ENCODE data around the gene RALGAPA1.
"Not testable (repeated sequence)": the region's sequence is repeated elsewhere in the genome, so short reads cannot be mapped to it uniquely, and the experiment has no call there.

Gene RALGAPA1

DNA sequence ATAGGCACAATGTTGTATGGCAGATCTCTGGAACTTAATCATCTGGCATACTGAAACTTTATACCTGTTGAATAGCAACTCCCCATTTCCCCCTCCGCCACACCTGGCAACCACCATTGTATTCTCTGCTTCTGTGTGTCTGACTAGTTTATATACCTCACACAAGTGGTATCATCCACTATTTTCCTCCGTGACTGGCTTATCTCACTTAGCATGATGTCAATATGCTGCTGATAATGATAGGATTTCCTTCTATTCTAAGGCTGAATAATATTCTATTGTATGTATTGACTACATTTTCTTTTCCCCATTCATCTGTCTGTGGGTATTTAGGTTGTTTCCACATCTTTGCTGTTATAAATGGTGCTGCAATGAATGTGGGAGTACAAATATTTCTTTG lies 38.5 kb upstream of the RALGAPA1 start:
- H3K9ac ChIP-seq (ENCODE audit: low read length), result no peak overlapping the region
- H3K4ac ChIP-seq (ENCODE audit: low read depth in 1 of 2, low read length in 2 of 2), result no peak overlapping the region

DNA sequence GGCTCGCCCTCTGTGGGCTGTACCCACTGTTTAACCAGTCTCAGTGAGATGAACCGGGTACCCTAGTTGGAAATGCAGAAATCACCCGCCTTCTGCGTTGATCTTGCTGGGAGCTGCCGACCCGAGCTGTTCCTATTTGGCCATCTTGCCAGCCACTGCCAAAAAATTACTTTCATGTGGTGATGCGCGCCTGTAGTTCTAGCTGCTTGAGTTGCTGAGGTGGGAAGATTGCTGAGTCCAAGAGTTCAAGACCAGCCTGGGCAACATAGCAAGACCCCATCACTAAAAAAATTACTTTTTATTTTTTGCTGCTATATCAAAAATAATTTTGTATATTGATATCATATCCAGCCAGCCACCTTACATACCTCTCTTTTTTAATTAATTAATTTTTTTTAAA lies 35.4 kb upstream of the RALGAPA1 start:
- no peak overlapping the region for H3K9ac ChIP-seq (ENCODE audit: low read length)
- no peak overlapping the region for H2BK5ac ChIP-seq (ENCODE audit: low read depth, low read length, poor library complexity, severe bottlenecking)
- H3K4ac ChIP-seq (ENCODE audit: low read depth in 1 of 2, low read length in 2 of 2), result no peak overlapping the region
- H3K36me3 ChIP-seq (ENCODE audit: control insufficient read depth in 1 of 2, insufficient read depth in 2 of 2, low read depth in 1 of 2, low read length in 2 of 2), result peaks cover 20 to 42% of the 10 kb centered on the region in 2 experiments
- H3K23ac ChIP-seq (ENCODE audit: low read length in 2 of 2), result no peak overlapping the region
- no peaks in the 10 kb centered on the region for H3K4me1 ChIP-seq (ENCODE audit: control insufficient read depth, insufficient read depth, low read depth, low read length)
- H3K27me3 ChIP-seq (ENCODE audit: control insufficient read depth in 1 of 2, insufficient read depth in 1 of 2, low read length in 2 of 2), result no peaks in the 10 kb centered on the region
- H3K79me1 ChIP-seq (replicated peaks; ENCODE audit: low read length, poor library complexity, severe bottlenecking), result peaks cover 20% of the 10 kb centered on the region
- no peak overlapping the region for H3K18ac ChIP-seq (ENCODE audit: low read depth in 1 of 2, low read length in 2 of 2)
- H3K9me3 ChIP-seq (ENCODE audit: control insufficient read depth, low read length), result peaks cover 9% of the 10 kb centered on the region
- H2AFZ ChIP-seq (ENCODE audit: low read depth, low read length), result no peak overlapping the region
- no peak overlapping the region for H3K4me3 ChIP-seq (ENCODE audit: insufficient read depth in 1 of 2, low read depth in 1 of 2, low read length in 2 of 2)
- no peak overlapping the region for H2BK12ac ChIP-seq (ENCODE audit: low read length in 2 of 2)
- DNase-seq, result no peak
- H4K8ac ChIP-seq (ENCODE audit: low read length), result no peak overlapping the region
- 98% methylated on average over 8 of the region's 8 CpGs for WGBS
- H4K91ac ChIP-seq (ENCODE audit: low read length), result no peak overlapping the region
- no peak overlapping the region for H2AK5ac ChIP-seq (ENCODE audit: low read length, severe bottlenecking)
- H2BK120ac ChIP-seq (ENCODE audit: low read depth, low read length), result no peak overlapping the region
- H3K14ac ChIP-seq (ENCODE audit: low read length in 2 of 2), result no peak overlapping the region
- no peak overlapping the region for H3K4me2 ChIP-seq (ENCODE audit: low read length, poor library complexity, severe bottlenecking)
- H2BK15ac ChIP-seq (ENCODE audit: low read depth, poor library complexity, severe bottlenecking), result no peak overlapping the region
- no peak overlapping the region for H3K27ac ChIP-seq (ENCODE audit: low read length, poor library complexity, severe bottlenecking)

More for the DNA sequence above, 38.5 kb upstream of the RALGAPA1 start:
- H3K4me3 ChIP-seq (ENCODE audit: insufficient read depth in 1 of 2, low read depth in 1 of 2, low read length in 2 of 2), result no peak overlapping the region
- H3K27me3 ChIP-seq (ENCODE audit: control insufficient read depth in 1 of 2, insufficient read depth in 1 of 2, low read length in 2 of 2), result no peaks in the 10 kb centered on the region
- no peak for DNase-seq
- no peak overlapping the region for H3K4me2 ChIP-seq (ENCODE audit: low read length, poor library complexity, severe bottlenecking)
- H3K4me1 ChIP-seq (ENCODE audit: control insufficient read depth, insufficient read depth, low read depth, low read length), result no peaks in the 10 kb centered on the region
- H2BK12ac ChIP-seq (ENCODE audit: low read length in 2 of 2), result no peak overlapping the region
- no peak overlapping the region for H2BK120ac ChIP-seq (ENCODE audit: low read depth, low read length)
- H3K9me3 ChIP-seq (ENCODE audit: control insufficient read depth, low read length), result peaks cover 14% of the 10 kb centered on the region
- H3K23ac ChIP-seq (ENCODE audit: low read length in 2 of 2), result no peak overlapping the region
- H2AFZ ChIP-seq (ENCODE audit: low read depth, low read length), result no peak overlapping the region
- H4K91ac ChIP-seq (ENCODE audit: low read length), result no peak overlapping the region
- H3K14ac ChIP-seq (ENCODE audit: low read length in 2 of 2), result no peak overlapping the region
- no peak overlapping the region for H2BK5ac ChIP-seq (ENCODE audit: low read depth, low read length, poor library complexity, severe bottlenecking)
- H2BK15ac ChIP-seq (ENCODE audit: low read depth, poor library complexity, severe bottlenecking), result no peak overlapping the region
- H2AK5ac ChIP-seq (ENCODE audit: low read length, severe bottlenecking), result no peak overlapping the region
- WGBS, result 100% methylated on average over 1 of the region's 2 CpGs
- H3K36me3 ChIP-seq (ENCODE audit: control insufficient read depth in 1 of 2, insufficient read depth in 2 of 2, low read depth in 1 of 2, low read length in 2 of 2), result peaks cover 20 to 52% of the 10 kb centered on the region in 2 experiments
- H3K27ac ChIP-seq (ENCODE audit: low read length, poor library complexity, severe bottlenecking), result no peak overlapping the region
- no peak overlapping the region for H3K18ac ChIP-seq (ENCODE audit: low read depth in 1 of 2, low read length in 2 of 2)
- H4K8ac ChIP-seq (ENCODE audit: low read length), result no peak overlapping the region
- H3K79me1 ChIP-seq (replicated peaks; ENCODE audit: low read length, poor library complexity, severe bottlenecking), result peaks cover 24% of the 10 kb centered on the region

DNA sequence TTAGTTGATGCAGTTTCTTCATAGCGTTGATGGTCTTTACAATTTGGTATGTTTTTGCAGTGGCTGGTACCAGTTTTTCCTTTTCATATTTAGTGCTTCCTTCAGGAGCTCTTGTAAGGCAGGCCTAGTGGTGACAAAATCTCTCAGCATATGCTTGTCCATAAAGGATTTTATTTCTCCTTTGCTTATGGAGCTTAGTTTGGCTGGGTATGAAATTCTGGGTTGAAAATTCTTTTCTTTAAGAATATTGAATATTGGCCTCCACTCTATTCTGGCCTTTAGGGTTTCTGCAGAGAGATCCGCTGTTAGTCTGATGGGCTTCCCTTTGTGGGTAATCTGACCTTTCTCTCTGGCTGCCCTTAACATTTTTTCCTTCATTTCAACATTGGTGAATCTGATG lies 33.1 kb upstream of the RALGAPA1 start:
- H3K18ac ChIP-seq (ENCODE audit: low read depth in 1 of 2, low read length in 2 of 2); DNase-seq: not testable (repeated sequence)
- peak overlapping the region in 1 of 2 experiments; percentile 18 for H3K4me3 ChIP-seq (ENCODE audit: insufficient read depth in 1 of 2, low read depth in 1 of 2, low read length in 2 of 2)

DNA sequence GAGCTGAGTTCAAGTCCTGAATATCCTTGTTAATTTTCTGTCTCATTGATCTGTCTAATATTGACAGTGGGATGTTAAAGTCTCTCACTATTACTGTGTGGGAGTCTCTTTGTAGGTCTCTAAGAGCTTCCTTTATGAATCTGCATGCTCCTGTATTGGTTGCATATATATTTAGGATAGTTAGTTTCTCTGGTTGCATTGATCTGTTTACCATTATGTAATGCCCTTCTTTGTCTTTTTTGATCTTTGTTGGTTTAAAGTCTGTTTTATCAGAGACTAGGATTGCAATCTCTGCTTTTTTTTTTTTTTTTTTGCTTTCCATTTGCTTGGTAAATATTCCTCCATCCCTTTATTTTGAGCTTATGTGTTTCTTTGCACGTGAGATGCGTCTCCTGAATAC lies 32.6 kb upstream of the RALGAPA1 start:
- H3K14ac ChIP-seq (ENCODE audit: low read length in 2 of 2); H3K18ac ChIP-seq (ENCODE audit: low read depth in 1 of 2, low read length in 2 of 2); H2BK5ac ChIP-seq (ENCODE audit: low read depth, low read length, poor library complexity, severe bottlenecking); H3K4ac ChIP-seq (ENCODE audit: low read depth in 1 of 2, low read length in 2 of 2); H3K9me3 ChIP-seq (ENCODE audit: control insufficient read depth, low read length); H3K9ac ChIP-seq (ENCODE audit: low read length); H2AK5ac ChIP-seq (ENCODE audit: low read length, severe bottlenecking); H2BK15ac ChIP-seq (ENCODE audit: low read depth, poor library complexity, severe bottlenecking); H3K27me3 ChIP-seq (ENCODE audit: control insufficient read depth in 1 of 2, insufficient read depth in 1 of 2, low read length in 2 of 2); H2AFZ ChIP-seq (ENCODE audit: low read depth, low read length); H3K4me3 ChIP-seq (ENCODE audit: insufficient read depth in 1 of 2, low read depth in 1 of 2, low read length in 2 of 2); H2BK12ac ChIP-seq (ENCODE audit: low read length in 2 of 2); H3K4me2 ChIP-seq (ENCODE audit: low read length, poor library complexity, severe bottlenecking); H4K8ac ChIP-seq (ENCODE audit: low read length); H2BK120ac ChIP-seq (ENCODE audit: low read depth, low read length); H4K91ac ChIP-seq (ENCODE audit: low read length); DNase-seq; H3K27ac ChIP-seq (ENCODE audit: low read length, poor library complexity, severe bottlenecking); H3K23ac ChIP-seq (ENCODE audit: low read length in 2 of 2); H3K4me1 ChIP-seq (ENCODE audit: control insufficient read depth, insufficient read depth, low read depth, low read length): not testable (repeated sequence)
- H3K79me1 ChIP-seq (replicated peaks; ENCODE audit: low read length, poor library complexity, severe bottlenecking), result peaks cover 11% of the 10 kb centered on the region
- H3K36me3 ChIP-seq (ENCODE audit: control insufficient read depth in 1 of 2, insufficient read depth in 2 of 2, low read depth in 1 of 2, low read length in 2 of 2), result peaks cover 26 to 47% of the 10 kb centered on the region in 2 experiments
- WGBS, result 98% methylated on average over 2 of the region's 2 CpGs

More for the DNA sequence above, 33.1 kb upstream of the RALGAPA1 start:
- H4K8ac ChIP-seq (ENCODE audit: low read length); H2BK5ac ChIP-seq (ENCODE audit: low read depth, low read length, poor library complexity, severe bottlenecking); H2AFZ ChIP-seq (ENCODE audit: low read depth, low read length); H3K9ac ChIP-seq (ENCODE audit: low read length); H3K27me3 ChIP-seq (ENCODE audit: control insufficient read depth in 1 of 2, insufficient read depth in 1 of 2, low read length in 2 of 2); H2BK12ac ChIP-seq (ENCODE audit: low read length in 2 of 2); H3K4me1 ChIP-seq (ENCODE audit: control insufficient read depth, insufficient read depth, low read depth, low read length); H2BK120ac ChIP-seq (ENCODE audit: low read depth, low read length); H3K23ac ChIP-seq (ENCODE audit: low read length in 2 of 2); H2AK5ac ChIP-seq (ENCODE audit: low read length, severe bottlenecking); H4K91ac ChIP-seq (ENCODE audit: low read length); H3K4me2 ChIP-seq (ENCODE audit: low read length, poor library complexity, severe bottlenecking); H2BK15ac ChIP-seq (ENCODE audit: low read depth, poor library complexity, severe bottlenecking); H3K27ac ChIP-seq (ENCODE audit: low read length, poor library complexity, severe bottlenecking); H3K9me3 ChIP-seq (ENCODE audit: control insufficient read depth, low read length); H3K14ac ChIP-seq (ENCODE audit: low read length in 2 of 2); H3K4ac ChIP-seq (ENCODE audit: low read depth in 1 of 2, low read length in 2 of 2): not testable (repeated sequence)
- H3K79me1 ChIP-seq (replicated peaks; ENCODE audit: low read length, poor library complexity, severe bottlenecking), result peaks cover 13% of the 10 kb centered on the region
- WGBS, result 95% methylated on average over 1 of the region's 2 CpGs
- H3K36me3 ChIP-seq (ENCODE audit: control insufficient read depth in 1 of 2, insufficient read depth in 2 of 2, low read depth in 1 of 2, low read length in 2 of 2), result peaks cover 26 to 45% of the 10 kb centered on the region in 2 experiments
